GM23338 (cell line): ENCODE data around the gene CTRB2. TPM values are rescaled to one million over a fixed set of nuclear protein-coding genes. Genes with fewer than 3 reads are reported as not detected.

Source experiments
- ATAC-seq: fragments of 200-7000 bp; cut with Tn5 transposase; 3 replicates; pipeline ENCODE4 v1.9.1; 2020
- DNase-seq: peaks from one replicate; pipeline ENCODE4 v3.0.0-alpha.2; 2015; ENCODE audit warnings: low spot score
- H2AFZ ChIP-seq: fragments of 200-600 bp; sonication (generic); 2 replicates; pipeline ENCODE4 v1.8.0; 2016; ENCODE audit warnings: antibody characterized with exemption, mild to moderate bottlenecking, moderate library complexity
- H3F3A ChIP-seq: fragments of 200-600 bp; sonication (generic); replicated peaks from 2 replicates; pipeline ENCODE4 v1.8.0; 2017; ENCODE audit warnings: antibody characterized with exemption, mixed run types, low read depth
- H3K27ac ChIP-seq: fragments of 200-600 bp; sonication (generic); 2 replicates; pipeline ENCODE4 v1.6.1; 2016; ENCODE audit warnings: low read depth
- H3K27me3 ChIP-seq: fragments of 200-600 bp; sonication (generic); 2 replicates; pipeline ENCODE4 v1.8.0; 2016; ENCODE audit warnings: mild to moderate bottlenecking, mixed run types, moderate library complexity; ENCODE audit not compliant: insufficient read depth
- H3K36me3 ChIP-seq: fragments of 200-600 bp; sonication (generic); 2 replicates; pipeline ENCODE4 v1.8.0; 2016; ENCODE audit warnings: mild to moderate bottlenecking; ENCODE audit not compliant: insufficient read depth
- H3K4me1 ChIP-seq: fragments of 200-600 bp; sonication (generic); 2 replicates; pipeline ENCODE4 v1.8.0; 2016; ENCODE audit warnings: mild to moderate bottlenecking, moderate library complexity; ENCODE audit not compliant: insufficient read depth
- H3K4me2 ChIP-seq: fragments of 200-600 bp; sonication (generic); 2 replicates; pipeline ENCODE4 v1.7.1; 2017; ENCODE audit warnings: mixed run types
- H3K4me3 ChIP-seq: fragments of 200-600 bp; sonication (generic); 2 replicates; pipeline ENCODE4 v1.6.1; 2016; ENCODE audit warnings: mixed run types
- H3K79me2 ChIP-seq: fragments of 200-600 bp; sonication (generic); replicated peaks from 2 replicates; pipeline ENCODE4 v1.8.0; 2017; ENCODE audit warnings: mild to moderate bottlenecking; ENCODE audit not compliant: insufficient read depth
- H3K9me2 ChIP-seq: fragments of 200-600 bp; sonication (generic); 2 replicates; pipeline ENCODE4 v1.8.0; 2017; ENCODE audit not compliant: insufficient read depth
- H4K20me1 ChIP-seq: fragments of 200-600 bp; sonication (generic); replicated peaks from 2 replicates; pipeline ENCODE4 v1.8.0; 2017; ENCODE audit warnings: mild to moderate bottlenecking; ENCODE audit not compliant: insufficient read depth
- H3K27ac Mint-ChIP-seq: 2 replicates; pipeline ENCODE4 v1.8.0; 2020; ENCODE audit warnings: inconsistent platforms, mild to moderate bottlenecking, moderate library complexity, mixed read lengths
- H3K27me3 Mint-ChIP-seq: 3 replicates; pipeline ENCODE4 v1.8.0; 2022; ENCODE audit warnings: low read depth, mild to moderate bottlenecking, moderate library complexity, mixed read lengths, inconsistent platforms; ENCODE audit not compliant: insufficient read depth, poor library complexity
- H3K36me3 Mint-ChIP-seq: 3 replicates; pipeline ENCODE4 v1.8.0; 2021; ENCODE audit warnings: low read depth, mild to moderate bottlenecking, inconsistent platforms, moderate library complexity, mixed read lengths
- H3K4me1 Mint-ChIP-seq: 3 replicates; pipeline ENCODE4 v1.8.0; 2020; ENCODE audit warnings: mild to moderate bottlenecking, inconsistent platforms, mixed read lengths
- H3K4me3 Mint-ChIP-seq: 3 replicates; pipeline ENCODE4 v1.8.0; 2021; ENCODE audit warnings: moderate library complexity, mild to moderate bottlenecking, inconsistent platforms, mixed read lengths
- H3K9me3 Mint-ChIP-seq: 3 replicates; pipeline ENCODE4 v1.8.0; 2020; ENCODE audit warnings: moderate library complexity, mild to moderate bottlenecking, inconsistent platforms, mixed read lengths
- CREB1 ChIP-seq: fragments of 250-450 bp; sonication (Bioruptor Pico); IDR thresholded peaks from 2 replicates; pipeline ENCODE4 v1.5.0; 2020; ENCODE audit warnings: low read depth, mild to moderate bottlenecking, moderate library complexity
- EZH2 ChIP-seq: fragments of 200-600 bp; sonication (generic); IDR thresholded peaks from one replicate; pipeline ENCODE4 v1.8.0; 2017; ENCODE audit warnings: antibody characterized with exemption, mild to moderate bottlenecking, low read depth; ENCODE audit not compliant: unreplicated experiment
- EZH2phosphoT487 ChIP-seq: fragments of 200-600 bp; sonication (generic); IDR thresholded peaks from one replicate; pipeline ENCODE4 v1.8.1; 2018; ENCODE audit warnings: antibody characterized with exemption; ENCODE audit not compliant: unreplicated experiment
- JUNB ChIP-seq: IDR thresholded peaks from one replicate; pipeline ENCODE4 v1.6.1; 2016; ENCODE audit warnings: antibody characterized with exemption; ENCODE audit not compliant: unreplicated experiment
- NANOG ChIP-seq: IDR thresholded peaks from 2 replicates; pipeline ENCODE4 v1.6.1; 2016; ENCODE audit warnings: antibody characterized with exemption, borderline replicate concordance
- POLR2AphosphoS5 ChIP-seq: IDR thresholded peaks from 2 replicates; pipeline ENCODE4 v1.6.1; 2016; ENCODE audit warnings: antibody characterized with exemption, low read depth
- STAT1 ChIP-seq: IDR thresholded peaks from one replicate; pipeline ENCODE4 v1.6.1; 2016; ENCODE audit warnings: antibody characterized with exemption; ENCODE audit not compliant: unreplicated experiment
- ZNF114 ChIP-seq: fragments of 250-450 bp; sonication (Bioruptor Pico); IDR thresholded peaks from 2 replicates; pipeline ENCODE4 v1.5.0; 2020; ENCODE audit warnings: mild to moderate bottlenecking, moderate library complexity
- ZNF331 ChIP-seq: fragments of 250-450 bp; sonication (Bioruptor Pico); IDR thresholded peaks from 2 replicates; pipeline ENCODE4 v1.5.0; 2020; ENCODE audit warnings: low read depth, mild to moderate bottlenecking, moderate library complexity
- polyA plus RNA-seq: library from polyadenylated mRNA; unstranded; fragments of >200 nt; fragmentation: Nextera tagmentation; extraction: Ambion mirVana; gene quantifications from 2 replicates; pipeline ENCODE4 v1.2.1, GENCODE V29; 2016
- total RNA-seq: library from RNA; depleted of rRNA; stranded (reverse); fragments of >200 nt; shearing (Covaris generic); gene quantifications from 2 replicates; pipeline ENCODE4 v1.2.3, GENCODE V29; 2014
- TF ChIP-seq, protein P1 (sequence below): IDR thresholded peaks from 2 replicates; pipeline ENCODE4 v1.6.1; 2016; ENCODE audit warnings: antibody characterized with exemption
- TF ChIP-seq, protein P2 (sequence below), 2 experiments: fragments of 200-600 bp in 1 of 2; sonication (generic) in 1 of 2; conservative IDR thresholded peaks; 2 replicates each; pipeline versions ENCODE4 v1.5.1 to v1.6.1; 2016 to 2017; ENCODE audit warnings: antibody characterized with exemption in 2 of 2, low read depth in 2 of 2, mild to moderate bottlenecking in 2 of 2, moderate library complexity in 1 of 2
- TF ChIP-seq, protein P3 (sequence below): IDR thresholded peaks from one replicate; pipeline ENCODE4 v1.6.1; 2018; ENCODE audit warnings: antibody characterized with exemption; ENCODE audit not compliant: unreplicated experiment
- TF ChIP-seq, protein P4 (sequence below): fragments of 250-450 bp; sonication (Bioruptor Pico); IDR thresholded peaks from 2 replicates; pipeline ENCODE4 v1.5.0; 2020; ENCODE audit warnings: mild to moderate bottlenecking, moderate library complexity

Gene CTRB2
- total and polyA plus RNA-seq, 2 experiments from 2014 or later: not detected

DNA sequence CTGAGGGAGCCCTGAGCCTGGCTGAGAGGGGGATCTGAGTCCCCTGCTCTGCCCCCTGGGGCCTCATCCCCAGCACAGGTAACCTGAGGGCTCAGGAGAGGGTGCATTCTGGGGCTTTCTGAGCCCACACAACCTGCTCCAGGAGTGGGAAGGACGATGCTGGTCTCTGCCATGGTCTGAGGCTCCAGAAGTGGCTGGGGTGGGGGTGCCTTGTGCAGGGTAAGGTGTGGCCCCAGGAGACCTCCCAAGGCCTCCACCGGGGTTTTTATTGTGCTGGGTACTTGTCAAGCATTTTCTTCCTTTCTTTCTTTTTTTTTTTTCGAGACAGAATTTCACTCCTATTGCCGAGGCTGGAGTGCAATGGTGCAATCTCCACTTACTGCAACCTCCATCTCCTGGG is 12.1 kb upstream of the CTRB2 start:
- Histone ChIP-seq H3K36me3 (no peaks in the 10 kb centered on the region), H3K27me3 (no peaks in the 10 kb centered on the region), H3K27ac (no peak overlapping the region), H3K4me1 (no peaks in the 10 kb centered on the region), H2AFZ (no peak overlapping the region), H3K9me2 (no peaks in the 10 kb centered on the region), H3K79me2 (no peaks in the 10 kb centered on the region), H3K4me2 (no peak overlapping the region), H3F3A (no peaks in the 10 kb centered on the region), H4K20me1 (no peaks in the 10 kb centered on the region), H3K4me3 (no peak overlapping the region)
- no peak for TF ChIP-seq EZH2
- TF ChIP-seq, protein P1, sequence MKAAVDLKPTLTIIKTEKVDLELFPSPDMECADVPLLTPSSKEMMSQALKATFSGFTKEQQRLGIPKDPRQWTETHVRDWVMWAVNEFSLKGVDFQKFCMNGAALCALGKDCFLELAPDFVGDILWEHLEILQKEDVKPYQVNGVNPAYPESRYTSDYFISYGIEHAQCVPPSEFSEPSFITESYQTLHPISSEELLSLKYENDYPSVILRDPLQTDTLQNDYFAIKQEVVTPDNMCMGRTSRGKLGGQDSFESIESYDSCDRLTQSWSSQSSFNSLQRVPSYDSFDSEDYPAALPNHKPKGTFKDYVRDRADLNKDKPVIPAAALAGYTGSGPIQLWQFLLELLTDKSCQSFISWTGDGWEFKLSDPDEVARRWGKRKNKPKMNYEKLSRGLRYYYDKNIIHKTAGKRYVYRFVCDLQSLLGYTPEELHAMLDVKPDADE: no peak
- TF ChIP-seq ZNF331 (CRISPR knock-in tag): no peak
- TF ChIP-seq, protein P2, sequence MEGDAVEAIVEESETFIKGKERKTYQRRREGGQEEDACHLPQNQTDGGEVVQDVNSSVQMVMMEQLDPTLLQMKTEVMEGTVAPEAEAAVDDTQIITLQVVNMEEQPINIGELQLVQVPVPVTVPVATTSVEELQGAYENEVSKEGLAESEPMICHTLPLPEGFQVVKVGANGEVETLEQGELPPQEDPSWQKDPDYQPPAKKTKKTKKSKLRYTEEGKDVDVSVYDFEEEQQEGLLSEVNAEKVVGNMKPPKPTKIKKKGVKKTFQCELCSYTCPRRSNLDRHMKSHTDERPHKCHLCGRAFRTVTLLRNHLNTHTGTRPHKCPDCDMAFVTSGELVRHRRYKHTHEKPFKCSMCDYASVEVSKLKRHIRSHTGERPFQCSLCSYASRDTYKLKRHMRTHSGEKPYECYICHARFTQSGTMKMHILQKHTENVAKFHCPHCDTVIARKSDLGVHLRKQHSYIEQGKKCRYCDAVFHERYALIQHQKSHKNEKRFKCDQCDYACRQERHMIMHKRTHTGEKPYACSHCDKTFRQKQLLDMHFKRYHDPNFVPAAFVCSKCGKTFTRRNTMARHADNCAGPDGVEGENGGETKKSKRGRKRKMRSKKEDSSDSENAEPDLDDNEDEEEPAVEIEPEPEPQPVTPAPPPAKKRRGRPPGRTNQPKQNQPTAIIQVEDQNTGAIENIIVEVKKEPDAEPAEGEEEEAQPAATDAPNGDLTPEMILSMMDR (conservative IDR thresholded peaks at IDR 0.05; ENCODE audit: low read depth in 2 of 2): no peak
- TF ChIP-seq, protein P3, sequence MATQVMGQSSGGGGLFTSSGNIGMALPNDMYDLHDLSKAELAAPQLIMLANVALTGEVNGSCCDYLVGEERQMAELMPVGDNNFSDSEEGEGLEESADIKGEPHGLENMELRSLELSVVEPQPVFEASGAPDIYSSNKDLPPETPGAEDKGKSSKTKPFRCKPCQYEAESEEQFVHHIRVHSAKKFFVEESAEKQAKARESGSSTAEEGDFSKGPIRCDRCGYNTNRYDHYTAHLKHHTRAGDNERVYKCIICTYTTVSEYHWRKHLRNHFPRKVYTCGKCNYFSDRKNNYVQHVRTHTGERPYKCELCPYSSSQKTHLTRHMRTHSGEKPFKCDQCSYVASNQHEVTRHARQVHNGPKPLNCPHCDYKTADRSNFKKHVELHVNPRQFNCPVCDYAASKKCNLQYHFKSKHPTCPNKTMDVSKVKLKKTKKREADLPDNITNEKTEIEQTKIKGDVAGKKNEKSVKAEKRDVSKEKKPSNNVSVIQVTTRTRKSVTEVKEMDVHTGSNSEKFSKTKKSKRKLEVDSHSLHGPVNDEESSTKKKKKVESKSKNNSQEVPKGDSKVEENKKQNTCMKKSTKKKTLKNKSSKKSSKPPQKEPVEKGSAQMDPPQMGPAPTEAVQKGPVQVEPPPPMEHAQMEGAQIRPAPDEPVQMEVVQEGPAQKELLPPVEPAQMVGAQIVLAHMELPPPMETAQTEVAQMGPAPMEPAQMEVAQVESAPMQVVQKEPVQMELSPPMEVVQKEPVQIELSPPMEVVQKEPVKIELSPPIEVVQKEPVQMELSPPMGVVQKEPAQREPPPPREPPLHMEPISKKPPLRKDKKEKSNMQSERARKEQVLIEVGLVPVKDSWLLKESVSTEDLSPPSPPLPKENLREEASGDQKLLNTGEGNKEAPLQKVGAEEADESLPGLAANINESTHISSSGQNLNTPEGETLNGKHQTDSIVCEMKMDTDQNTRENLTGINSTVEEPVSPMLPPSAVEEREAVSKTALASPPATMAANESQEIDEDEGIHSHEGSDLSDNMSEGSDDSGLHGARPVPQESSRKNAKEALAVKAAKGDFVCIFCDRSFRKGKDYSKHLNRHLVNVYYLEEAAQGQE: no peak
- no peak for TF ChIP-seq CREB1
- no peak for TF ChIP-seq STAT1
- TF ChIP-seq NANOG: no peak
- TF ChIP-seq EZH2phosphoT487: no peak
- TF ChIP-seq, protein P4, sequence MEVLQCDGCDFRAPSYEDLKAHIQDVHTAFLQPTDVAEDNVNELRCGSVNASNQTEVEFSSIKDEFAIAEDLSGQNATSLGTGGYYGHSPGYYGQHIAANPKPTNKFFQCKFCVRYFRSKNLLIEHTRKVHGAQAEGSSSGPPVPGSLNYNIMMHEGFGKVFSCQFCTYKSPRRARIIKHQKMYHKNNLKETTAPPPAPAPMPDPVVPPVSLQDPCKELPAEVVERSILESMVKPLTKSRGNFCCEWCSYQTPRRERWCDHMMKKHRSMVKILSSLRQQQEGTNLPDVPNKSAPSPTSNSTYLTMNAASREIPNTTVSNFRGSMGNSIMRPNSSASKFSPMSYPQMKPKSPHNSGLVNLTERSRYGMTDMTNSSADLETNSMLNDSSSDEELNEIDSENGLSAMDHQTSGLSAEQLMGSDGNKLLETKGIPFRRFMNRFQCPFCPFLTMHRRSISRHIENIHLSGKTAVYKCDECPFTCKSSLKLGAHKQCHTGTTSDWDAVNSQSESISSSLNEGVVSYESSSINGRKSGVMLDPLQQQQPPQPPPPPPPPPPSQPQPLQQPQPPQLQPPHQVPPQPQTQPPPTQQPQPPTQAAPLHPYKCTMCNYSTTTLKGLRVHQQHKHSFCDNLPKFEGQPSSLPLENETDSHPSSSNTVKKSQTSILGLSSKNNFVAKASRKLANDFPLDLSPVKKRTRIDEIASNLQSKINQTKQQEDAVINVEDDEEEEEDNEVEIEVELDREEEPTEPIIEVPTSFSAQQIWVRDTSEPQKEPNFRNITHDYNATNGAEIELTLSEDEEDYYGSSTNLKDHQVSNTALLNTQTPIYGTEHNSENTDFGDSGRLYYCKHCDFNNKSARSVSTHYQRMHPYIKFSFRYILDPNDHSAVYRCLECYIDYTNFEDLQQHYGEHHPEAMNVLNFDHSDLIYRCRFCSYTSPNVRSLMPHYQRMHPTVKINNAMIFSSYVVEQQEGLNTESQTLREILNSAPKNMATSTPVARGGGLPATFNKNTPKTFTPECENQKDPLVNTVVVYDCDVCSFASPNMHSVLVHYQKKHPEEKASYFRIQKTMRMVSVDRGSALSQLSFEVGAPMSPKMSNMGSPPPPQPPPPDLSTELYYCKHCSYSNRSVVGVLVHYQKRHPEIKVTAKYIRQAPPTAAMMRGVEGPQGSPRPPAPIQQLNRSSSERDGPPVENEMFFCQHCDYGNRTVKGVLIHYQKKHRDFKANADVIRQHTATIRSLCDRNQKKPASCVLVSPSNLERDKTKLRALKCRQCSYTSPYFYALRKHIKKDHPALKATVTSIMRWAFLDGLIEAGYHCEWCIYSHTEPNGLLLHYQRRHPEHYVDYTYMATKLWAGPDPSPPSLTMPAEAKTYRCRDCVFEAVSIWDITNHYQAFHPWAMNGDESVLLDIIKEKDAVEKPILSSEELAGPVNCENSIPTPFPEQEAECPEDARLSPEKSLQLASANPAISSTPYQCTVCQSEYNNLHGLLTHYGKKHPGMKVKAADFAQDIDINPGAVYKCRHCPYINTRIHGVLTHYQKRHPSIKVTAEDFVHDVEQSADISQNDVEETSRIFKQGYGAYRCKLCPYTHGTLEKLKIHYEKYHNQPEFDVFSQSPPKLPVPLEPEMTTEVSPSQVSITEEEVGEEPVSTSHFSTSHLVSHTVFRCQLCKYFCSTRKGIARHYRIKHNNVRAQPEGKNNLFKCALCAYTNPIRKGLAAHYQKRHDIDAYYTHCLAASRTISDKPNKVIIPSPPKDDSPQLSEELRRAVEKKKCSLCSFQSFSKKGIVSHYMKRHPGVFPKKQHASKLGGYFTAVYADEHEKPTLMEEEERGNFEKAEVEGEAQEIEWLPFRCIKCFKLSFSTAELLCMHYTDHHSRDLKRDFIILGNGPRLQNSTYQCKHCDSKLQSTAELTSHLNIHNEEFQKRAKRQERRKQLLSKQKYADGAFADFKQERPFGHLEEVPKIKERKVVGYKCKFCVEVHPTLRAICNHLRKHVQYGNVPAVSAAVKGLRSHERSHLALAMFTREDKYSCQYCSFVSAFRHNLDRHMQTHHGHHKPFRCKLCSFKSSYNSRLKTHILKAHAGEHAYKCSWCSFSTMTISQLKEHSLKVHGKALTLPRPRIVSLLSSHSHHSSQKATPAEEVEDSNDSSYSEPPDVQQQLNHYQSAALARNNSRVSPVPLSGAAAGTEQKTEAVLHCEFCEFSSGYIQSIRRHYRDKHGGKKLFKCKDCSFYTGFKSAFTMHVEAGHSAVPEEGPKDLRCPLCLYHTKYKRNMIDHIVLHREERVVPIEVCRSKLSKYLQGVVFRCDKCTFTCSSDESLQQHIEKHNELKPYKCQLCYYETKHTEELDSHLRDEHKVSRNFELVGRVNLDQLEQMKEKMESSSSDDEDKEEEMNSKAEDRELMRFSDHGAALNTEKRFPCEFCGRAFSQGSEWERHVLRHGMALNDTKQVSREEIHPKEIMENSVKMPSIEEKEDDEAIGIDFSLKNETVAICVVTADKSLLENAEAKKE (CRISPR knock-in tag): no peak
- TF ChIP-seq JUNB: no peak
- no peak for TF ChIP-seq ZNF114 (CRISPR knock-in tag)
- TF ChIP-seq POLR2AphosphoS5: no peak
- no peak overlapping the region for H3K4me3 Mint-ChIP-seq
- no peak overlapping the region for H3K27ac Mint-ChIP-seq
- ATAC-seq (no peak), DNase-seq (no peak)
- H3K27me3 Mint-ChIP-seq: peaks cover 2% of the 10 kb centered on the region
- H3K9me3 Mint-ChIP-seq: no peaks in the 10 kb centered on the region; the same call in 2 of the 3 replicates
- no peaks in the 10 kb centered on the region for H3K4me1 Mint-ChIP-seq
- H3K36me3 Mint-ChIP-seq: no peaks in the 10 kb centered on the region
